ENCODE data around the gene EYA3.
A peak's percentile ranks its signal among the peaks of the same experiment; 100 is the strongest.

The EYA3 gene

GRCh38 chr1:28070725-28071593 is 17.5 kb downstream of the EYA3 start:
- no peak for DNase-seq

- DNase-seq = no peak
Measured at GRCh38 chr1:28067523-28068090, 20.8 kb downstream of the EYA3 start.

GRCh38 chr1:28066393-28067154 is 21.8 kb downstream of the EYA3 start:
- DNase-seq = no peak

GRCh38 chr1:28064064-28064463 is 24.3 kb downstream of the EYA3 start:
- DNase-seq = no peak

- DNase-seq = no peak
Measured at GRCh38 chr1:28062806-28063205, 25.6 kb downstream of the EYA3 start.

GRCh38 chr1:28058971-28059878 is 29.2 kb downstream of the EYA3 start:
- DNase-seq = no peak

GRCh38 chr1:28058168-28058567 is 30.2 kb downstream of the EYA3 start:
- DNase-seq = no peak

GRCh38 chr1:28056129-28056925 is 32.1 kb downstream of the EYA3 start:
- DNase-seq = peak; percentile 65

GRCh38 chr1:28050776-28051175 is 37.6 kb downstream of the EYA3 start:
- no peak for DNase-seq

- no peak for DNase-seq
Measured at GRCh38 chr1:28046716-28047115, 41.7 kb downstream of the EYA3 start.

GRCh38 chr1:28045777-28046176 is 42.6 kb downstream of the EYA3 start:
- no peak for DNase-seq

- DNase-seq = no peak
Measured at GRCh38 chr1:28044399-28044798, 44.0 kb downstream of the EYA3 start.

- DNase-seq = no peak
Measured at GRCh38 chr1:28039341-28039740, 49.1 kb downstream of the EYA3 start.

- DNase-seq = no peak
Measured at GRCh38 chr1:28037946-28038345, 50.5 kb downstream of the EYA3 start.

- no peak for DNase-seq
Measured at GRCh38 chr1:28037206-28037605, 51.2 kb downstream of the EYA3 start.

- DNase-seq = no peak
Measured at GRCh38 chr1:28036431-28036830, 52.0 kb downstream of the EYA3 start.

GRCh38 chr1:28035420-28035819 is 53.0 kb downstream of the EYA3 start:
- DNase-seq = no peak

GRCh38 chr1:28032281-28032680 is 56.1 kb downstream of the EYA3 start:
- DNase-seq = no peak

GRCh38 chr1:28031173-28031572 is 57.2 kb downstream of the EYA3 start:
- no peak for DNase-seq

- DNase-seq = no peak
Measured at GRCh38 chr1:28028873-28029654, 59.3 kb downstream of the EYA3 start.

- no peak for DNase-seq
Measured at GRCh38 chr1:28027660-28028059, 60.8 kb downstream of the EYA3 start.
